GM12873 (cell line): ENCODE measurements around the gene TYMP.

Experiments
- CTCF ChIP-seq: IDR thresholded peaks from 2 replicates; pipeline ENCODE4 v1.5.1; 2012; ENCODE audit warnings: low read depth, mild to moderate bottlenecking, moderate library complexity, low read length, control low read depth; ENCODE audit not compliant: insufficient read depth; ENCODE audit errors: missing control alignments

Gene TYMP

DNA sequence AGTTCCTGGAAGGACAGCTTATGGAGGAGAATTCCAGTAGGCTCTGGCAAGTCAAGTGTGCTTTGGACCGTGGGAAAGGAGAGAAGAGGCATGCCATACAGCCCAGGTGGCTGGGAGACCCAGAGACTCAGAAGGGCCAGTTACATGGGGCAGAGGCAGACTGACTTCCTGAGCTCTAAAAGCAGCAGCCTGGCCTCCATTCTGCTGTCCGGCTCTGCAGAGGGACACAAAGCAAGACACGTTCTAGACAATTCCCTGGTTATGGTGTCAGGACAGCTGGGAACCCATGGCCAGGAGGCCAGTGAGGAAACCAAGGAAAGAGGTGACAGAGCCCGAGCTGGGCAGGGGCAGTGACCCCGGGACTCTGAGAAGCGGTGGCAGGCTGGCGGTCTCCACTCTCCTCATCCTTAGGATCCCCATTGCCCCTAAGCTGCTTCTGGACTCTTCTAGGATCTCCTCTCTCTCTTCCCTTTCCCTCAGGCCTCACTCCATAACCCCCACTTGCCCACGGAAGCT is 45.7 kb upstream of the TYMP start:
- TF ChIP-seq CTCF = no peak

- TF ChIP-seq CTCF = no peak
Observed at GRCh38 chr22:50574383-50574755, 44.6 kb upstream of the TYMP start.

DNA sequence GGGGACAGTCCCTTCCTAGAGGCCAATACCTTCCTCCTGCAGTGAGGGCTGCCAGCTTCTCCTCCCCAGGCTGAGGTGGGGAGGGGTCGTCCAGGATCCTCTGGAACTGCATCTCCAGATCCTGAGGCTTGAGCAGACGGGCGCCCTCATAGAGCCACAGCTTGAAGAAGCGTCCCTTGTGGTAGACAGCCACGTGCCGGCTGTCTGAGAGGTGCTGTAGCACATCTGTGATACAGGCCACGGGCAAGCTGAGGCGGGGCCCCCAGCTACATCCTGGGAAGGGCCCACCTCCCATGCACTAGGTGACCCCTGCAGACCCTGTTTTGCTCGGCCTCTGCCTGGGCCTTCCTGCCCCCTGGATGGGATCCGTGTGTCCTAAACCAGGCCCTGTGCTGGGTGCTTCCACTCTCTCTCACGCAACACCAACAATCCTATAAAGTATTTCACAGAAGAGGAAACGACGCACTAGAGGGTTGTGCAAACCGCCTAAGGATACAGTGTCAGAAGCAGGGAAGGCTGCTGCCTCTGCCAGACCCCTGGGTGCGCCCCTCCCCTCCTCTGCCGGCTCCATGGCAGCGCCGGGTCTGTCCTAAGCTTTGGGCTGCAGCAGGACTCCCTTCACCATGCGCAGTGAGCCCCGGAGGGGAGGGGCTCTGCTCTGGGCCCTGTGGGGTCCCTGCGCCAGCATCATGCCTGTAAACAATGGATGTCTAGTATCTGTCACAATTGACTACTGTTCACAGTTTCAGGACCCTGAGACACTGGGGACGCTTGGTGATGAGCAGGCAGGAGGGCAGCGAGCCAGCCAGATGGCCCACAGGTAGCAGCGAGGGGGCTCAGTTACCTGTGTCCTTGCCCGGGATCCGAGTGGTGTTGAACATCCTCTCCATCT is 43.9 kb upstream of the TYMP start:
- TF ChIP-seq CTCF = no peak

DNA sequence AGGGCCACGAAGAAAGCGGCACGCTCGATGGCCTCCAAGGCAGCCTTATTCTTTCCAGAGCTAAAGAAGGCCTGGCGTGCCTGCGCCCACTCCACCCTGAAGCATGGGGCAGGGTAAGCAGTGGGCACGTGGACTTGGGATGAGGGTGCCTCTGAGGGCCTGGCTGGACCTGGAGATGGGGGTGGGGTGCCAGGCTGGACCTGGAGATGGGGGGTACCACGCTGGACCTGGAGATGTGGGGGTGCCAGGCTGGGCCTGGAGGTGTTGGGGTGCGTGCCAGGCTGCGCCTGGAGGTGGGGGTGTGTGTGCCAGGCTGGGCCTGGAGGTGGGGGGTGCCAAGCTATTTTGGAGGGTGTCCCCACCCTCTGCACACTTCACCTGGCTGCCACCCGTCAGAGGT is 43.2 kb upstream of the TYMP start:
- no peak for TF ChIP-seq CTCF

- no peak for TF ChIP-seq CTCF
Observed at GRCh38 chr22:50571264-50572175, 41.7 kb upstream of the TYMP start.

GRCh38 chr22:50570861-50571260 is 41.0 kb upstream of the TYMP start:
- TF ChIP-seq CTCF = no peak
